DMS 273 (cell line): Measurements from ENCODE around the gene NDRG2.
"Not testable (repeated sequence)": the region's sequence is repeated elsewhere in the genome, so short reads cannot be mapped to it uniquely, and the experiment has no call there.

Experiments used
- DNase-seq: peaks from one replicate; lab custom pipeline; 2025; ENCODE audit not compliant: unreplicated experiment; lab: John Stamatoyannopoulos, UW

The NDRG2 gene

GRCh38 chr14:21056520-21057163, 31.8 kb upstream of the NDRG2 start:
- peak; percentile 8 for DNase-seq

- no peak for DNase-seq
Observed at GRCh38 chr14:21055432-21056117, 30.7 kb upstream of the NDRG2 start.

GRCh38 chr14:21054768-21055145, 29.9 kb upstream of the NDRG2 start:
- DNase-seq: no peak

- DNase-seq: peak; percentile 8
Observed at GRCh38 chr14:21054123-21054767, 29.4 kb upstream of the NDRG2 start.

- no peak for DNase-seq
Observed at GRCh38 chr14:21053184-21054122, 28.6 kb upstream of the NDRG2 start.

GRCh38 chr14:21050597-21050996, 25.7 kb upstream of the NDRG2 start:
- DNase-seq: no peak

GRCh38 chr14:21049271-21049673, 24.4 kb upstream of the NDRG2 start:
- DNase-seq: no peak

- no peak for DNase-seq
Observed at GRCh38 chr14:21048638-21049037, 23.8 kb upstream of the NDRG2 start.

- DNase-seq: no peak
Observed at GRCh38 chr14:21047378-21047781, 22.5 kb upstream of the NDRG2 start.

GRCh38 chr14:21043974-21044618, 19.2 kb upstream of the NDRG2 start:
- peak; percentile 37 for DNase-seq

- peak; percentile 36 for DNase-seq
Observed at GRCh38 chr14:21043387-21043973, 18.6 kb upstream of the NDRG2 start.

- peak; percentile 30 for DNase-seq
Observed at GRCh38 chr14:21042918-21043317, 18.1 kb upstream of the NDRG2 start.

- DNase-seq: no peak
Observed at GRCh38 chr14:21041676-21042433, 17.0 kb upstream of the NDRG2 start, which contains the start of gene RNASE7. RNASE7 (plus strand) TSS chr14:21042362; CDS start chr14:21042993, 631 bp downstream.

- not testable (repeated sequence) for DNase-seq
Observed at GRCh38 chr14:21040941-21041340, 16.1 kb upstream of the NDRG2 start.

- DNase-seq: no peak
Observed at GRCh38 chr14:21040370-21040925, 15.6 kb upstream of the NDRG2 start.

- DNase-seq: peak; percentile 89
Observed at GRCh38 chr14:21039585-21040369, 14.9 kb upstream of the NDRG2 start.

GRCh38 chr14:21038441-21039422, 13.9 kb upstream of the NDRG2 start:
- peak; percentile 90 for DNase-seq
